A549 (cell line): ENCODE results near the gene ZNF467. TPM values are rescaled to one million over a fixed set of nuclear protein-coding genes. Genes with fewer than 3 reads are reported as not detected.

Experiments
- ATAC-seq, 2 experiments: fragments of 200-7000 bp in 1 of 2; fragments of >200 bp in 1 of 2; cut with Nextera tagmentation in 1 of 2; cut with Tn5 transposase in 1 of 2; 3 replicates each; pipeline versions ENCODE4 v1.8.0 to v1.9.1; 2018 to 2020; ENCODE audit warnings: mild to moderate bottlenecking in 1 of 2, moderate library complexity in 1 of 2
- CTCF ChIA-PET: fragments of 300-600 bp; sonication (Branson Sonifier 250); formaldehyde crosslinking; extraction: SDS; loops from one replicate; lab custom pipeline; 2021; ENCODE audit warnings: antibody characterized with exemption, inconsistent platforms; lab: Yijun Ruan, JAX
- POLR2A ChIA-PET: fragments of 350-600 bp; formaldehyde crosslinking; extraction: SDS; loops from one replicate; lab custom pipeline; 2021; ENCODE audit warnings: antibody characterized with exemption, inconsistent platforms; lab: Yijun Ruan, JAX
- DNase-seq, 2 experiments: peaks; one replicate each; pipeline versions ENCODE4 v3.0.0 to v3.0.0-alpha.2; 2011 to 2016; ENCODE audit warnings: low read depth in 1 of 2, low spot score in 1 of 2
- FAIRE-seq: peaks from 2 replicates; lab custom pipeline; 2011; peaks lifted over from hg19 to GRCh38; lab: Jason Lieb, UNC
- H3K27ac ChIP-seq, 2 experiments: fragments of >200 bp; sonication (Bioruptor Twin); formaldehyde crosslinking; 3 replicates each; pipeline ENCODE4 v1.5.1; 2016 to 2017
- H3K4me1 ChIP-seq: fragments of >200 bp; sonication (Bioruptor Twin); formaldehyde crosslinking; 3 replicates; pipeline ENCODE4 v1.6.1; 2016
- H3K4me2 ChIP-seq: fragments of >200 bp; sonication (Bioruptor Twin); formaldehyde crosslinking; 3 replicates; pipeline ENCODE4 v1.6.1; 2016
- H3K4me3 ChIP-seq: fragments of >200 bp; sonication (Bioruptor Twin); formaldehyde crosslinking; 3 replicates; pipeline ENCODE4 v1.5.1; 2016
- H3K9me3 ChIP-seq: fragments of >200 bp; sonication (Bioruptor Twin); formaldehyde crosslinking; 3 replicates; pipeline ENCODE4 v1.6.1; 2016
- BCL3 ChIP-seq: fragments of >200 bp; sonication (Bioruptor Twin); formaldehyde crosslinking; IDR thresholded peaks from 3 replicates; pipeline ENCODE4 v1.6.1; 2016
- BHLHE40 ChIP-seq: IDR thresholded peaks from 2 replicates; pipeline ENCODE4 v1.6.1; 2012; ENCODE audit warnings: low read depth, low read length, inconsistent platforms
- CEBPB ChIP-seq, 2 experiments: fragments of >200 bp in 1 of 2; sonication (Bioruptor Twin) in 1 of 2; formaldehyde crosslinking in 1 of 2; IDR thresholded peaks; 2 replicates each; pipeline ENCODE4 v1.6.1; 2012 to 2016
- CTCF ChIP-seq: fragments of >200 bp; sonication (Bioruptor Twin); formaldehyde crosslinking; IDR thresholded peaks from 3 replicates; pipeline ENCODE4 v1.5.1; 2016
- E2F6 ChIP-seq: IDR thresholded peaks from 2 replicates; pipeline ENCODE4 v1.6.1; 2012; ENCODE audit warnings: low read depth, borderline replicate concordance
- EHF ChIP-seq: fragments of 250-450 bp; sonication (Bioruptor Pico); IDR thresholded peaks from 2 replicates; pipeline ENCODE4 v1.5.0; 2020; ENCODE audit warnings: mild to moderate bottlenecking
- EHMT2 ChIP-seq: fragments of 200-600 bp; sonication (generic); IDR thresholded peaks from 2 replicates; pipeline ENCODE4 v1.6.1; 2016; ENCODE audit warnings: antibody characterized with exemption, low read depth, mild to moderate bottlenecking, moderate library complexity
- ELK1 ChIP-seq: fragments of 150-350 bp; IDR thresholded peaks from 2 replicates; pipeline ENCODE4 v1.6.1; 2014; ENCODE audit warnings: low read depth, mild to moderate bottlenecking, low read length
- EP300 ChIP-seq, 2 experiments: fragments of >200 bp; sonication (Bioruptor Twin); formaldehyde crosslinking; IDR thresholded peaks; 2 replicates in 1 of 2; 3 replicates in 1 of 2; pipeline ENCODE4 v1.6.1; 2016 to 2017
- HMGXB4 ChIP-seq: fragments of 250-450 bp; sonication (Bioruptor Pico); IDR thresholded peaks from 2 replicates; pipeline ENCODE4 v1.5.0; 2021; ENCODE audit warnings: mild to moderate bottlenecking, moderate library complexity, borderline replicate concordance
- HOXB13 ChIP-seq: fragments of 250-450 bp; sonication (Bioruptor Pico); IDR thresholded peaks from 2 replicates; pipeline ENCODE4 v1.5.0; 2020; ENCODE audit warnings: low read depth, mild to moderate bottlenecking, moderate library complexity
- MAZ ChIP-seq: fragments of 150-350 bp; IDR thresholded peaks from 2 replicates; pipeline ENCODE4 v1.6.1; 2014; ENCODE audit warnings: antibody characterized with exemption, low read depth, low read length, borderline replicate concordance
- MYC ChIP-seq: IDR thresholded peaks from 2 replicates; pipeline ENCODE4 v1.6.1; 2012; ENCODE audit warnings: mild to moderate bottlenecking, inconsistent platforms, low read length, improper control_type of control experiment, borderline replicate concordance
- NFE2L2 ChIP-seq: fragments of 150-350 bp; conservative IDR thresholded peaks from 2 replicates; pipeline ENCODE4 v1.6.1; 2014; ENCODE audit warnings: low read length
- POLR2AphosphoS2 ChIP-seq: conservative IDR thresholded peaks from 2 replicates; pipeline ENCODE4 v1.6.1; 2012; ENCODE audit warnings: low read length, improper control_type of control experiment, inconsistent platforms
- RARB ChIP-seq: fragments of 250-450 bp; sonication (Bioruptor Pico); IDR thresholded peaks from 2 replicates; pipeline ENCODE4 v1.8.0; 2021; ENCODE audit warnings: mild to moderate bottlenecking, moderate library complexity
- RCOR1 ChIP-seq: fragments of 150-350 bp; IDR thresholded peaks from 2 replicates; pipeline ENCODE4 v1.6.1; 2014; ENCODE audit warnings: antibody characterized with exemption, low read length, low read depth
- RNF2 ChIP-seq: fragments of 200-600 bp; sonication (generic); IDR thresholded peaks from 2 replicates; pipeline ENCODE4 v1.6.1; 2016; ENCODE audit warnings: low read depth, mild to moderate bottlenecking, antibody characterized with exemption, moderate library complexity, borderline replicate concordance
- USF2 ChIP-seq: fragments of 450-650 bp; IDR thresholded peaks from 2 replicates; pipeline ENCODE4 v1.6.1; 2014; ENCODE audit warnings: antibody characterized with exemption
- WGBS: methylation state at CpG from one replicate; pipeline ENCODE4 v1.1.6; 2017; ENCODE audit errors: missing lambda C conversion rate; 5-methylcytosine and 5-hydroxymethylcytosine counted together
- polyA plus RNA-seq, 4 experiments: library from polyadenylated mRNA; depleted of rRNA in 3 of 4; stranded (reverse); fragments of >200 nt; fragmentation: RNase III in 1 of 4; extraction: RNeasy Plus Mini Kit Qiagen cat#74134 plus additional on column Dnase treatment in 1 of 4; gene quantifications; 2 replicates in 3 of 4; 3 replicates in 1 of 4; pipeline ENCODE4 v1.2.3, GENCODE V29; 2011 to 2017

ZNF467 gene
- polyA plus RNA-seq, 2 of the 4 experiments (the other 2 are of a cell fraction), result 3.1 to 3.3 TPM

- ChIA-PET CTCF (interaction anchor here (1.0 to 1.8 kb wide), 2 partner anchors 12 to 36 kb away, joined by 4 to 5 read pairs; no protein-coding TSS in a partner anchor), POLR2A (no interaction called here)
- no peak overlapping the region for H3K27ac ChIP-seq
- ATAC-seq, result no peak
- H3K4me2 ChIP-seq, result no peak overlapping the region
- no peak overlapping the region for H3K4me3 ChIP-seq
- no peak for FAIRE-seq
- DNase-seq, result no peak
- 58% methylated on average over 4 of the region's 5 CpGs for whole genome bisulfite sequencing
- peaks cover 8% of the 10 kb centered on the region; the same call in 1 of the 3 replicates for H3K4me1 ChIP-seq
- no peak for TF ChIP-seq CTCF
- TF ChIP-seq MAZ, result no peak
- TF ChIP-seq MYC, result no peak
- TF ChIP-seq BCL3, result no peak
- no peak for TF ChIP-seq EHMT2
- no peak for TF ChIP-seq RCOR1
- TF ChIP-seq NFE2L2, result no peak
- TF ChIP-seq BHLHE40, result no peak
- TF ChIP-seq EHF (CRISPR knock-in tag), result no peak
- TF ChIP-seq RARB, result no peak
- TF ChIP-seq ELK1, result no peak
- TF ChIP-seq EP300 (IDR thresholded peaks at IDR 0.05), result no peak
- no peak for TF ChIP-seq HOXB13 (CRISPR knock-in tag)
- H3K9me3 ChIP-seq, result no peaks in the 10 kb centered on the region
Measured at GRCh38 chr7:149778327-149778637, 4.9 kb upstream of the ZNF467 start.

- peaks cover 8% of the 10 kb centered on the region; the same call in 1 of the 3 replicates for H3K4me1 ChIP-seq
- no peak overlapping the region for H3K4me3 ChIP-seq
- DNase-seq (no peak), FAIRE-seq (no peak), ATAC-seq (no peak)
- CTCF ChIA-PET, result interaction anchor here (1.0 to 1.8 kb wide), 3 partner anchors 12 to 36 kb away, joined by 4 to 5 read pairs (median 4); no protein-coding TSS in a partner anchor
- 70% methylated on average over 5 of the region's 19 CpGs for WGBS
- TF ChIP-seq HMGXB4 (CRISPR knock-in tag) (no peak), EHF (CRISPR knock-in tag) (no peak), E2F6 (no peak), CEBPB (IDR thresholded peaks at IDR 0.05) (no peak), USF2 (no peak), RNF2 (no peak), POLR2AphosphoS2 (no peak)
- H3K27ac ChIP-seq, result no peak overlapping the region
- POLR2A ChIA-PET, result no interaction called here
- H3K4me2 ChIP-seq, result no peak overlapping the region
- no peaks in the 10 kb centered on the region for H3K9me3 ChIP-seq
Measured at GRCh38 chr7:149777551-149778326, 4.4 kb upstream of the ZNF467 start.
